Astrocyte (in vitro differentiated cells and primary cell): ENCODE measurements around the gene SOX5. TPM values are rescaled to one million over a fixed set of nuclear protein-coding genes. Genes with fewer than 3 reads are reported as not detected.
"Not testable (repeated sequence)": the region's sequence is repeated elsewhere in the genome, so short reads cannot be mapped to it uniquely, and the experiment has no call there.

Experiments used
- DNase-seq: peaks from one replicate; pipeline ENCODE4 v3.0.0-alpha.2; 2010; ENCODE audit warnings: low read depth
- FAIRE-seq: peaks from 2 replicates; lab custom pipeline; 2011; peaks lifted over from hg19 to GRCh38; lab: Jason Lieb, UNC
- H2AFZ ChIP-seq: 2 replicates; pipeline ENCODE4 v1.6.0; 2012; ENCODE audit warnings: low read depth, low read length, inconsistent platforms
- H3K27ac ChIP-seq: 2 replicates; pipeline ENCODE4 v1.5.1; 2011; ENCODE audit warnings: low read depth, low read length, inconsistent platforms
- H3K27me3 ChIP-seq: 2 replicates; pipeline ENCODE4 v1.6.0; 2011; ENCODE audit warnings: low read length, inconsistent platforms; ENCODE audit not compliant: insufficient read depth
- H3K36me3 ChIP-seq: 2 replicates; pipeline ENCODE4 v1.5.1; 2011; ENCODE audit warnings: low read length, inconsistent platforms; ENCODE audit not compliant: insufficient read depth
- H3K4me1 ChIP-seq: 2 replicates; pipeline ENCODE4 v1.5.1; 2011; ENCODE audit warnings: low read length, inconsistent platforms; ENCODE audit not compliant: insufficient read depth
- H3K4me2 ChIP-seq: 2 replicates; pipeline ENCODE4 v1.6.0; 2012; ENCODE audit warnings: low read length, inconsistent platforms
- H3K4me3 ChIP-seq: 2 replicates; pipeline ENCODE4 v1.5.1; 2011; ENCODE audit warnings: low read depth, mild to moderate bottlenecking, low read length, inconsistent platforms; ENCODE audit not compliant: insufficient read depth
- H3K79me2 ChIP-seq: 2 replicates; pipeline ENCODE4 v1.6.0; 2012; ENCODE audit warnings: mild to moderate bottlenecking, low read length, inconsistent platforms; ENCODE audit not compliant: insufficient read depth
- H3K9ac ChIP-seq: 2 replicates; pipeline ENCODE4 v1.6.0; 2012; ENCODE audit warnings: mild to moderate bottlenecking, low read length, inconsistent platforms
- H3K9me3 ChIP-seq: 2 replicates; pipeline ENCODE4 v1.5.1; 2012; ENCODE audit warnings: low read depth, mild to moderate bottlenecking, low read length, inconsistent platforms; ENCODE audit not compliant: insufficient read depth
- H4K20me1 ChIP-seq: 2 replicates; pipeline ENCODE4 v1.6.0; 2012; ENCODE audit warnings: low read length, inconsistent platforms; ENCODE audit not compliant: insufficient read depth
- H3K27ac Mint-ChIP-seq: one replicate; pipeline ENCODE4 v1.8.0; 2021; ENCODE audit warnings: mild to moderate bottlenecking, mixed read lengths; ENCODE audit not compliant: unreplicated experiment
- H3K27me3 Mint-ChIP-seq: one replicate; pipeline ENCODE4 v1.8.0; 2021; ENCODE audit warnings: low read depth, mixed read lengths; ENCODE audit not compliant: unreplicated experiment
- H3K36me3 Mint-ChIP-seq: one replicate; pipeline ENCODE4 v1.8.0; 2021; ENCODE audit warnings: low read depth, mixed read lengths; ENCODE audit not compliant: unreplicated experiment
- H3K4me1 Mint-ChIP-seq: one replicate; pipeline ENCODE4 v1.8.0; 2021; ENCODE audit warnings: low read depth, mixed read lengths; ENCODE audit not compliant: unreplicated experiment
- H3K4me3 Mint-ChIP-seq: one replicate; pipeline ENCODE4 v1.8.0; 2021; ENCODE audit warnings: mild to moderate bottlenecking, moderate library complexity, mixed read lengths; ENCODE audit not compliant: unreplicated experiment
- H3K9me3 Mint-ChIP-seq: one replicate; pipeline ENCODE4 v1.8.0; 2021; ENCODE audit warnings: mild to moderate bottlenecking, mixed read lengths; ENCODE audit not compliant: unreplicated experiment
- EZH2 ChIP-seq: IDR thresholded peaks from 2 replicates; pipeline ENCODE4 v1.6.1; 2012; ENCODE audit warnings: mild to moderate bottlenecking, low read length, inconsistent platforms; ENCODE audit not compliant: insufficient read depth
- total RNA-seq: library from RNA; stranded (reverse); gene quantifications from 2 replicates; pipeline ENCODE4 v1.2.1, GENCODE V29; 2021
- TF ChIP-seq, protein P1 (sequence below): IDR thresholded peaks from 2 replicates; pipeline ENCODE4 v1.5.1; 2011; ENCODE audit warnings: low read depth, mild to moderate bottlenecking, inconsistent platforms, low read length, moderate library complexity; ENCODE audit not compliant: insufficient read depth

Gene SOX5
- total RNA-seq, 1 donor from 2014 or later: 13.7 TPM

DNA sequence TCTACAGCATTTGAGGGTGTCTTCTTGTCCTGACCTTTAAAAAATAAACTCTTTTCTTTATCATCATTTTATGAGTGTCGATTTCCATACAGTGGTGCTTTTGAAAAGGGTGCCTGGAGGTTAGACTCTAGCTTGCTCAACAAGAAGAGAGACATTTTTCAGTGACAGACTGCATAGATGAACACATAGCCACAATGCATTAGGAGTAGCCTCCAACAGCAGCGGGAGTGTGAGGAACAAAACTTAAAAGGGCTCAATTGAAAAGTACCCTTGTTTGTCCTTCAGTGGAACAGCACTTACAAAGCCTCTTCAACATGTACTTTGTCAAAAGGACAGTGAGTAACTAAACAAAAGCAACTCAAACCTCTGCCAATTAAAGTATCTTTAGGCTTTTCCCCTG, 119.3 kb downstream of the SOX5 start:
- no peaks in the 10 kb centered on the region for H3K27me3 Mint-ChIP-seq
- no peak overlapping the region for H3K4me3 ChIP-seq
- no peak overlapping the region for H3K27ac Mint-ChIP-seq
- H3K4me1 Mint-ChIP-seq: peaks cover 25% of the 10 kb centered on the region
- H3K9ac ChIP-seq: no peak overlapping the region
- H3K36me3 Mint-ChIP-seq: no peaks in the 10 kb centered on the region
- H3K9me3 ChIP-seq: no peaks in the 10 kb centered on the region
- H3K4me3 Mint-ChIP-seq: no peak overlapping the region
- H3K27ac ChIP-seq: no peak overlapping the region
- no peaks in the 10 kb centered on the region for H3K36me3 ChIP-seq
- H3K27me3 ChIP-seq: no peaks in the 10 kb centered on the region
- DNase-seq (no peak), FAIRE-seq (no peak)
- no peak for TF ChIP-seq EZH2
- TF ChIP-seq, protein P1, sequence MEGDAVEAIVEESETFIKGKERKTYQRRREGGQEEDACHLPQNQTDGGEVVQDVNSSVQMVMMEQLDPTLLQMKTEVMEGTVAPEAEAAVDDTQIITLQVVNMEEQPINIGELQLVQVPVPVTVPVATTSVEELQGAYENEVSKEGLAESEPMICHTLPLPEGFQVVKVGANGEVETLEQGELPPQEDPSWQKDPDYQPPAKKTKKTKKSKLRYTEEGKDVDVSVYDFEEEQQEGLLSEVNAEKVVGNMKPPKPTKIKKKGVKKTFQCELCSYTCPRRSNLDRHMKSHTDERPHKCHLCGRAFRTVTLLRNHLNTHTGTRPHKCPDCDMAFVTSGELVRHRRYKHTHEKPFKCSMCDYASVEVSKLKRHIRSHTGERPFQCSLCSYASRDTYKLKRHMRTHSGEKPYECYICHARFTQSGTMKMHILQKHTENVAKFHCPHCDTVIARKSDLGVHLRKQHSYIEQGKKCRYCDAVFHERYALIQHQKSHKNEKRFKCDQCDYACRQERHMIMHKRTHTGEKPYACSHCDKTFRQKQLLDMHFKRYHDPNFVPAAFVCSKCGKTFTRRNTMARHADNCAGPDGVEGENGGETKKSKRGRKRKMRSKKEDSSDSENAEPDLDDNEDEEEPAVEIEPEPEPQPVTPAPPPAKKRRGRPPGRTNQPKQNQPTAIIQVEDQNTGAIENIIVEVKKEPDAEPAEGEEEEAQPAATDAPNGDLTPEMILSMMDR: no peak
- H3K4me2 ChIP-seq: no peak overlapping the region
- H2AFZ ChIP-seq: no peak overlapping the region
- no peaks in the 10 kb centered on the region for H3K9me3 Mint-ChIP-seq
- no peaks in the 10 kb centered on the region for H3K79me2 ChIP-seq
- no peaks in the 10 kb centered on the region for H3K4me1 ChIP-seq
- no peaks in the 10 kb centered on the region for H4K20me1 ChIP-seq

DNA sequence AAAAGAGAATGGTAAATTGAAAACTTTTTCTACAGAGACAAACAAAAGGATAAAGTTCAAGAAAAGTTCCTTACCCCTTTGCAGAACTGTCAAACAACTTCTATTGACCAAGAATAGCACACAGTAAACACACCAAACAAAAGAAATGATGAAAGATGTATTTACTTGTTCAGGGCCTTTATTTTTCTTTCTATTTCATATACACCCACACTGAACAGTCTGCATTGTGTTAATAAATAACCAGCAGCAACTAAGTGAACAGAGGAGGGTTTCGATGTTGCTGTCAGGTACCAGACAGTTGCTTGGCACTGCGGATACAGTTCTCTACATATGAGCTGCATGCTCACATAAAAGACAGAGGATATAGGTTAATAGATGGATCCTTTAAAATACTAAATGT, 122.1 kb downstream of the SOX5 start:
- TF ChIP-seq, protein P1: no peak
- TF ChIP-seq EZH2: no peak
- H3K36me3 ChIP-seq: no peaks in the 10 kb centered on the region
- no peak overlapping the region for H3K4me3 ChIP-seq
- FAIRE-seq: no peak
- no peaks in the 10 kb centered on the region for H3K9me3 ChIP-seq
- H3K4me3 Mint-ChIP-seq: no peak overlapping the region
- peaks cover 5% of the 10 kb centered on the region for H3K9me3 Mint-ChIP-seq
- no peaks in the 10 kb centered on the region for H3K4me1 ChIP-seq
- no peaks in the 10 kb centered on the region for H3K79me2 ChIP-seq
- H4K20me1 ChIP-seq: no peaks in the 10 kb centered on the region
- no peaks in the 10 kb centered on the region for H3K27me3 Mint-ChIP-seq
- H3K4me1 Mint-ChIP-seq: peaks cover 25% of the 10 kb centered on the region
- peaks cover 7% of the 10 kb centered on the region for H3K36me3 Mint-ChIP-seq
- no peak overlapping the region for H3K27ac ChIP-seq
- no peak overlapping the region for H2AFZ ChIP-seq
- H3K9ac ChIP-seq: no peak overlapping the region
- H3K4me2 ChIP-seq: no peak overlapping the region
- no peaks in the 10 kb centered on the region for H3K27me3 ChIP-seq
- no peak for DNase-seq
- H3K27ac Mint-ChIP-seq: no peak overlapping the region

DNA sequence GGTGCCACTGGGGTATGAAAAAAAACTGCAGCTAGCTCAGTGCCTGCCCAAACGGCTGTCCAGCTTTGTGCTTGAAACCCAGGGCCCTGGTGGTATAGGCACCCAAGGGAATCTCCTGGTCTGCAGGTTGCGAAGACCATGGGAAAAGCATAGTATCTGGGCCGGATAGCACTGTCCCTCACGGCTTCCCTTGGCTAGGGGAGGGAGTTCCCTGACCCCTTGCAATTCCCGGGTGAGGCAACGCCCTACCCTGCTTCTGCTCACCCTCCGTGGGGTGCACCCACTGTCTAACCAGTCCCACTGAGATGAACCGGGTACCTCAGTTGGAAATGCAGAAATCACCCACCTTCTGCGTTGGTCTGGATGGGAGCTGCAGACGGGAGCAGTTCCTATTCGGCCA, 124.3 kb downstream of the SOX5 start:
- not testable (repeated sequence) for H3K79me2 ChIP-seq

More for the DNA sequence above, 124.3 kb downstream of the SOX5 start:
- H3K4me3 Mint-ChIP-seq, H3K27ac Mint-ChIP-seq, H4K20me1 ChIP-seq, H3K27me3 ChIP-seq, H3K27me3 Mint-ChIP-seq, H3K4me3 ChIP-seq, DNase-seq, H3K4me1 ChIP-seq, H3K4me2 ChIP-seq, H3K9me3 ChIP-seq, H3K9me3 Mint-ChIP-seq, H3K9ac ChIP-seq, H2AFZ ChIP-seq, FAIRE-seq, H3K27ac ChIP-seq, H3K36me3 ChIP-seq: not testable (repeated sequence)
- H3K4me1 Mint-ChIP-seq: peaks cover 15% of the 10 kb centered on the region
- peaks cover 10% of the 10 kb centered on the region for H3K36me3 Mint-ChIP-seq
